Midbrain (tissue), 1 donor: Measurements from ENCODE around the gene DMD.
"Not testable (repeated sequence)": the region's sequence is repeated elsewhere in the genome, so short reads cannot be mapped to it uniquely, and the experiment has no call there.

Experiments used
- DNase-seq: peaks from one replicate; lab custom pipeline; 2025; lab: John Stamatoyannopoulos, UW

Gene DMD

DNA sequence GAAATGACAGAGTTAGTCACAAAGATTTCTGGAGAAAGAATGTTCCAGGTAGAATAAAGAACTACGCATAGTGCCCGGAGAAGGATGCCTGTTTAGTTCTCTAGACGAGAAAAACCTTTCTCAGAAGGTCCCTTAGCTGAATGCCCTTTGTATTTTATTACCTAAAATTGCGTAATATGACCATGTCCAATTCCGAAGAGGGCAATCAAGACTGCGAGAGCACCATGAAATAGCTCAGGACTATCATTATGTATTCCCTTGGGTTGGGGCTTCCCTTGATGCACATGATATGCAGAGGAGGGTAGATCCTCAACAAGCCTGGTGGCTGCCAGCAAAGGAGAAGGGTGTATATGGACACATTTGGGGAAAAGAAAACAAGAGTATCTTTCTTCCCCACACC lies 1781.4 kb downstream of the DMD start:
- no peak for DNase-seq

DNA sequence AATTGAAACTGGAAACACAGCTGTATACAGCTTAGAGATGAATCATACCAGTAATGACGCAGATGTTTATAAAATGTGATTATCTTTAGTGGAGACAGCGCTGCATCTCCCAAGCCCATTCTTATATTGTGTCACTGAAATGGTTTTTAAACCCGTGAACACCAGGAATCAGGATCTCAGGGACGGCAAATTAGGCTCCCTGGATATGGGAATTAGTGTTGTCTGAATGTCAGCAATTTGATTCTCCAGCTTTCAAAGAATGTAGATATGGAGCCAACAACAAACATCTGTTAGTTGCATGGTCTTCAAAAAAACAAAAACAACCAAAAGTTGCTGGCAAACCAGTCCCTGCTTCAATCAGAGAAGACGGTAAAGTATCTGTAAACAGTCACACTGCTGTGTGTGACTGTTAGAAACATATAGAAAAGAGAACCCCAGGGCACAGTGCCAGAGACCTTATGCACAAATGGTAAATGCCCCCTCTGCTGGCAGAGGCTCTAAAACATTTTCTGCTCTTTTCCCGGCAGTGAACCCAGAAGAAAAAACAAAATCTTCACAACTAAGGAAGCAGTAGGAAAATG lies 1787.7 kb downstream of the DMD start:
- peak; percentile 0 for DNase-seq

DNA sequence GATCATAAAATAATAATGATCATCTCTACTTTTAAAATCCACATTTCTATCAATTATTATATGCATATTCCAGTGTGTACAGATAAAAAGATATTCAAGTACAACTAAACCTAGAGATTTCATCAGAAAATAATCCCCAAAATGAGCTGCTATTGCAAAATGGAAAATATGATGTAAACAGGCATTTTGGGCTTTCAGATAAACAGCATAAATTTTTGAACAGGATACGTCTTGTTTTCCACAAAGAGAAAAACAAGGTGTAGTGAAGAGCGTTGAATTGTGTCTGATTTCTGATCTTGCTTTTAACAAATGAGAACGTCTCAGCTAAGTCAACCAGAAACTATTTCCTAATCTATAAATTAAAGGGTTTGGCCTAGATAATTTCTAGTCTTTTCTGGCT lies 1789.9 kb downstream of the DMD start:
- DNase-seq = no peak

DNA sequence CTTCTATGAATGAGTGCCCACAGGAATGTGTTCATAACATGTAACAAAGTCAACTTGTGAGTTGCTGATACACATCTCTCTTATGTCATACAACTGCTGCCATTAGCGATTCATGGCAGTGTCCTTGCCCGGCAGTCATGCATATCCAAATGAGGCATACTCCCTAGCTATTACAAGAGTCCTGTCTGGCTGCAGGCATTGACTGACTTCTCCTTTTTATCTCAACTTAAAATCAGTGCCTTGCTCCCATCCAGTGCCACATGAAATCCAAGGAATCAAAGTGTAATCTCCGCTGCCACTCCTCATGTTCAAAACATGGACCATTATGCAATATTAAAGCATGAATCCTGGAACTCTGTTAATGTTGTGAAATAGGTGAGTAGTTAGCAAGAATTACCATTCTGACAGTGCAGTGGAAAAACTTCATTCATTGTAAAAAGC lies 1790.6 kb downstream of the DMD start:
- DNase-seq = no peak

- no peak for DNase-seq
Observed at GRCh38 chrX:31420302-31420701, 1791.0 kb downstream of the DMD start.

- DNase-seq = no peak
Observed at GRCh38 chrX:31397119-31397518, 1814.2 kb downstream of the DMD start.

- DNase-seq = no peak
Observed at GRCh38 chrX:31392513-31392912, 1818.8 kb downstream of the DMD start.

- no peak for DNase-seq
Observed at GRCh38 chrX:31388946-31389345, 1822.4 kb downstream of the DMD start.

DNA sequence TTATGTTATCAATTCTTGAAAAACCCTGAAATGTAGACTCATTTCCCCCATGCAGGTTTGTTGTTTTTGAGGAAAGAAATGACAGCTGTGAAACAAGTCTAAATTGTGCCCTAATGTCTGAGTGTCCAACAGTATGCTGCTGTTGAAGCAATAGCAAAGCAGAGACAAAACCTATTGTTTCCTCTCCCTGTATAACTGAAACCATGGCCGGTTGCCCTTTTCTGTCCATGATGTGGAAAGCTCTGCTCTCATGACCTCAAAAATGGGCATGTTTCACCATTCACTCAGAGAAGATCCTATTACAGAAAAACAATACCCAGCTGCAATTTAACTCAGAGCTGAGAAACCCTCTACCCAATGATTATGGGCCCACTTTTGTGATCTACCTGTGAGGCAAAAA lies 1826.9 kb downstream of the DMD start:
- DNase-seq = no peak

DNA sequence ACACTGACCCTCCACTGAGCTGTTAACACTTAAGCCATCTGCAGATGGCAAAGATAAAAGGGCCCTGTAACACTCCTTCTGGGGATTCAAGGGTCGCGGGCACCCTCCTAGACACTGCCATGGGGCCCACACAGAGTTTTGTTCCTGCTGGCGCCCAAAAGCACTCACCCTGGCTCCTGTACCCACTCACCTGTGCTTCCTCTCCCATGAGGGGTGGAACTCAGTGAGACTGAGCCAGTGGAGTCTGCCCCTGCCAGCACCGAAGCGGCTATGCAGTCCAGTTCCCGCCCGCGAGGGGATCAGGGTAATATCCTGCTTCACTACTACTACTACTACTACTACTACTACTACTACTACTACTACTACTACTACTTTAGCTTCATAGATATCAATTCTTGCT lies 1827.4 kb downstream of the DMD start:
- DNase-seq = no peak

GRCh38 chrX:31378973-31379372 lies 1832.4 kb downstream of the DMD start:
- DNase-seq = not testable (repeated sequence)

- DNase-seq = not testable (repeated sequence)
Observed at GRCh38 chrX:31377821-31378220, 1833.5 kb downstream of the DMD start.

- DNase-seq = peak; percentile 4
Observed at GRCh38 chrX:31376408-31377022, 1834.8 kb downstream of the DMD start.

DNA sequence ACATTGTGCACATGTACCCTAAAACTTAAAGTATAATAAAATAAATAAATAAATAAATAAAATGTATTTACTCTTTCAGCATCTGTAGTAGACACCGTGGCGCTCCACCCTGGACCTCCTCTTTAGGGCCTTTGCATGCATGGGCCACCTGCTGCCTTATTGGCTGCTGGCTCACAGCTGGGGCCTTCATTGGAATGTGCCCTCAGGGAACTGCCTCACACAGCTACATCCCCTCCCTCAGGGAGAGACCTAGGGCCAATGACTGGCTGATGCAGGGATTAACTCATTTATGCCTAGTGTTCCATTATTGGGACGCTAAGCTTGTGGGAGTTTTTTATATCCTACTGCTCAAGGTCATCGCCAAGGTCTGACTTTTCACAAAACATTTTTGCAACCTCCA lies 1836.6 kb downstream of the DMD start:
- DNase-seq = no peak

DNA sequence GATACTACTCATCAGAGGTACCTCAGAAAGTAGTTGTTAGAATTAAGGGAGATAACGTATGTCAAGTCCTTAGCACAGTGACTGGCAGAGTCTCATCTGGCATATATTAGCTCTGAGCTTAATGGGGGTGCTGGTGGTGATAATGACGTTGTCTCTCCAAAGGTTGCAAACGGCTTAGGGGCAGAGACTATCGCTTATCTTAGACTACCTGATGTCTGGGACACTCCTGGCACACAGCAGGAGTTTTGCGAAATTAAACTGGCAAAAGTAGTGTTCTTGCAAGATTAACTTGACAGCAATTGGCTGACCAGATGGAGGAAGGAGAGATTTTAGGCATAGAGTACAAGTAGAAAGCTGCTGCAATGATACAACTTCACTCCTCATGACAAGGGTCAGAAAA lies 1839.4 kb downstream of the DMD start:
- DNase-seq = no peak

DNA sequence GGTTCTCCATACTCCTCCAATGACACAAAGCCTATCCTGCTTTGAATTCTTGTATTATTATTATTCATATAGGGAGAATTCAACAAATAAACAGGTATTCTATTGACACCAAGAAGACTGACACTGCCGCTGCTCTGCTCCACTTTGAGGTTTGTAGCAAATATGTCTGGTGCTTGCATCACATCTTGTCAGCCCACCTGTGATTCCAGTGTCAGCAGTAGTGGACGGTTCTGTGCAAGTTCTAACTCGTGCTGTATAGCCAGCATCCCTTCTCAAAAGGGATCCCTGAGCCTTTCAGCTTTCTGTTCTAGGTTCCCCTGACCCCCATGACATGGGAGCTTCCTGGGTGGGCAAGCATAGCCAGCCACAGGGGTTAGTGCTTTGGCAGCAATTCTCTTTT lies 1843.5 kb downstream of the DMD start:
- no peak for DNase-seq

DNA sequence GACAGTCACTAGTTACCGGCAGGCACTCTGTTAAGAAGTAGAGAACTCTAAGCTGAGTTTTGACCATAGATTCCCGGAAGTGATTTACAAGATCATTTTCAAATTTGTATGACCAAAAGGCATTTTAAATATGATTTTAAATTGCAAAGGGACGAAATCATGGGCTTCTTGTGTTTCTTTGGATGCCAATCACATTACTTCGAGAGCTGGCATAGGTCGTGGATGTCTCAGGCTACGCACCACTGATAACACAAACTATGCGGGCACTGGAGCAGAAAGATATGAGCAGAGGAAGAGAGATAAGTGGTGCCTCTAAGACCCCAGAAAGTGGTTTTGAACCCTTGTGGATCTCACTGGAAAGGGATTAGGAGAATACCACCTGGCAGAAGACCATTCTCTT lies 1845.3 kb downstream of the DMD start:
- no peak for DNase-seq

GRCh38 chrX:31356275-31357212 lies 1854.8 kb downstream of the DMD start:
- DNase-seq = no peak

- DNase-seq = no peak
Observed at GRCh38 chrX:31355206-31355955, 1856.0 kb downstream of the DMD start.

- DNase-seq = no peak
Observed at GRCh38 chrX:31353095-31353494, 1858.3 kb downstream of the DMD start.

DNA sequence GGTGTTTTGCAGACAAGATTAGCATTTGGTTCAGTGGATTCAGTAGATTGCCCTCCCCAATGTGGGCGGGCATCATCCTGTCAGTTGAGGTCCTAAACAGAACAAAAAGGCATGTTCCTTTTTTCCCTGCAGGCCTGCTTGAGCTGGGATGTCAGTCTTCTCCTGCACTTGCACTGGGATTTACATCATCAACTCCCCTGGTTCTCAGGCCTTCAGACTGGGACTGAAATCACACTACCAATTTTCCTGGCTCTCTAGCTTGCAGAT lies 1860.6 kb downstream of the DMD start:
- DNase-seq = no peak

GRCh38 chrX:31349515-31349914 lies 1861.8 kb downstream of the DMD start:
- DNase-seq = no peak

- DNase-seq = no peak
Observed at GRCh38 chrX:31340587-31340986, 1870.8 kb downstream of the DMD start.
